ENCODE data around the gene INTS4.

DNA sequence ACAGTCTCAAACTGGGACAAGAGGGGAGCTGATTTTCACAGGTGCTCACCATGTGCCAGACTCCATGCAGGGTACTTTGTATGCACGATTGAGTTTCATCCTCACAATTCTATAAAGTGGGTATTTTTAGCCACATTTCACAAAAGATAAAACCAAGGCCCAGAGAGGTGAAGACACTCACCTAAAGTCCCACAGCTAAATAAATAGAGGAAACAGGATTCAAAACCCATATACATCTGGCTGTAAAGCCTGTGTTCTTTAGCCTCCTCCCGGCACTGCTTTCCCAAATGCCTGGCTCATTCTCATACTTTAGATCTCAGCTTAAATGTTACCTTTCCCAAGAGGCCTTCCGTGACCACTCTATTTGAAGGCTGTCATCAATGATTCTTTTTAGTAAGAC is 41.8 kb upstream of the INTS4 start:
- no peak for TF ChIP-seq EZH2phosphoT487 (IDR thresholded peaks at IDR 0.05; ENCODE audit: borderline replicate concordance, low read length)
- TF ChIP-seq, protein P1, sequence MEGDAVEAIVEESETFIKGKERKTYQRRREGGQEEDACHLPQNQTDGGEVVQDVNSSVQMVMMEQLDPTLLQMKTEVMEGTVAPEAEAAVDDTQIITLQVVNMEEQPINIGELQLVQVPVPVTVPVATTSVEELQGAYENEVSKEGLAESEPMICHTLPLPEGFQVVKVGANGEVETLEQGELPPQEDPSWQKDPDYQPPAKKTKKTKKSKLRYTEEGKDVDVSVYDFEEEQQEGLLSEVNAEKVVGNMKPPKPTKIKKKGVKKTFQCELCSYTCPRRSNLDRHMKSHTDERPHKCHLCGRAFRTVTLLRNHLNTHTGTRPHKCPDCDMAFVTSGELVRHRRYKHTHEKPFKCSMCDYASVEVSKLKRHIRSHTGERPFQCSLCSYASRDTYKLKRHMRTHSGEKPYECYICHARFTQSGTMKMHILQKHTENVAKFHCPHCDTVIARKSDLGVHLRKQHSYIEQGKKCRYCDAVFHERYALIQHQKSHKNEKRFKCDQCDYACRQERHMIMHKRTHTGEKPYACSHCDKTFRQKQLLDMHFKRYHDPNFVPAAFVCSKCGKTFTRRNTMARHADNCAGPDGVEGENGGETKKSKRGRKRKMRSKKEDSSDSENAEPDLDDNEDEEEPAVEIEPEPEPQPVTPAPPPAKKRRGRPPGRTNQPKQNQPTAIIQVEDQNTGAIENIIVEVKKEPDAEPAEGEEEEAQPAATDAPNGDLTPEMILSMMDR (IDR thresholded peaks at IDR 0.05; ENCODE audit: low read depth, low read length, poor library complexity, severe bottlenecking), result no peak
